PFSK-1 (cell line): ENCODE results near the gene TADA2B.

Experiments used
- FOXP2 ChIP-seq: optimal IDR thresholded peaks from 2 replicates; pipeline ENCODE3; 2011; ENCODE audit warnings: borderline replicate concordance, control low read depth, inconsistent platforms; ENCODE audit not compliant: insufficient read depth; ENCODE audit errors: extremely low read length, extremely low read depth
- POLR2AphosphoS5 ChIP-seq: IDR thresholded peaks from 2 replicates; pipeline ENCODE4 v1.6.1; 2012; ENCODE audit warnings: low read depth, mild to moderate bottlenecking, control low read depth, low read length, moderate library complexity
- REST ChIP-seq, 2 experiments: IDR thresholded peaks; 2 replicates each; pipeline versions ENCODE4 v1.6.1 to v1.8.0; 2011 to 2012; ENCODE audit warnings: low read depth in 2 of 2, low read length in 2 of 2, control low read depth in 1 of 2, inconsistent platforms in 1 of 2, mild to moderate bottlenecking in 1 of 2, moderate library complexity in 1 of 2; ENCODE audit not compliant: insufficient read depth in 1 of 2
- SIN3A ChIP-seq: IDR thresholded peaks from 2 replicates; pipeline ENCODE4 v1.6.1; 2012; ENCODE audit warnings: mild to moderate bottlenecking, low read length, moderate library complexity, borderline replicate concordance; ENCODE audit not compliant: insufficient read depth
- TAF1 ChIP-seq: IDR thresholded peaks from 2 replicates; pipeline ENCODE4 v1.6.1; 2012; ENCODE audit warnings: low read length, control low read depth, borderline replicate concordance; ENCODE audit not compliant: insufficient read depth

GRCh38 chr4:7067126-7067451, 23.9 kb downstream of the TADA2B start:
- TF ChIP-seq REST (IDR thresholded peaks at IDR 0.05; ENCODE audit: insufficient read depth in 1 of 2, low read depth in 2 of 2, low read length in 2 of 2) (no peak), TAF1 (no peak), POLR2AphosphoS5 (no peak), SIN3A (no peak), FOXP2 (no peak)
